SK-N-SH (cell line): ENCODE measurements around the gene AGAP1. TPM values are rescaled to one million over a fixed set of nuclear protein-coding genes. Genes with fewer than 3 reads are reported as not detected.

Source experiments
- CTCF ChIA-PET: fragments of 300-600, 350-600 bp; formaldehyde crosslinking; extraction: SDS; loops from one replicate; lab custom pipeline; 2021; lab: Yijun Ruan, JAX
- POLR2A ChIA-PET: fragments of 350-600 bp; sonication (Branson Sonifier 250); formaldehyde crosslinking; extraction: SDS; loops from one replicate; lab custom pipeline; 2020; ENCODE audit warnings: antibody characterized with exemption, inconsistent platforms; lab: Yijun Ruan, JAX
- DNase-seq: peaks from one replicate; pipeline ENCODE4 v3.0.0; 2012
- H2AFZ ChIP-seq: fragments of 200-600 bp; sonication (generic); 2 replicates; pipeline ENCODE4 v1.8.1; 2016; ENCODE audit warnings: antibody characterized with exemption, mild to moderate bottlenecking, low read depth
- H3F3A ChIP-seq: fragments of 200-600 bp; sonication (generic); replicated peaks from 2 replicates; pipeline ENCODE3; 2016; ENCODE audit warnings: antibody characterized with exemption, mild to moderate bottlenecking; ENCODE audit not compliant: insufficient read depth
- H3K27ac ChIP-seq, 2 experiments: fragments of 200-500 bp in 1 of 2; fragments of 200-600 bp in 1 of 2; sonication (Bioruptor generic) in 1 of 2; sonication (generic), shearing (Covaris generic) in 1 of 2; 2 replicates each; pipeline versions ENCODE4 v1.5.1 to v1.6.1; 2014 to 2016; ENCODE audit warnings: low read depth in 2 of 2, inconsistent platforms in 1 of 2, low read length in 1 of 2, mild to moderate bottlenecking in 1 of 2, mixed read lengths in 1 of 2
- H3K27me3 ChIP-seq: fragments of 200-600 bp; sonication (generic), shearing (Covaris generic); 2 replicates; pipeline ENCODE4 v1.6.1; 2016; ENCODE audit warnings: mixed run types; ENCODE audit not compliant: insufficient read depth
- H3K36me3 ChIP-seq, 2 experiments: fragments of 200-500 bp in 1 of 2; fragments of 200-600 bp in 1 of 2; sonication (Bioruptor generic) in 1 of 2; sonication (generic) in 1 of 2; replicated peaks in 1 of 2; 2 replicates each; pipeline versions ENCODE3 to v1.5.1; 2014 to 2016; ENCODE audit warnings: low read length in 1 of 2, mild to moderate bottlenecking in 1 of 2; ENCODE audit not compliant: insufficient read depth in 2 of 2, control insufficient read depth in 1 of 2
- H3K4me1 ChIP-seq, 2 experiments: fragments of 200-500 bp in 1 of 2; fragments of 200-600 bp in 1 of 2; sonication (Bioruptor generic) in 1 of 2; sonication (generic), shearing (Covaris generic) in 1 of 2; 2 replicates each; pipeline versions ENCODE4 v1.5.1 to v1.6.1; 2014 to 2016; ENCODE audit warnings: low read depth in 1 of 2, low read length in 1 of 2, mixed run types in 1 of 2; ENCODE audit not compliant: insufficient read depth in 2 of 2, control insufficient read depth in 1 of 2
- H3K4me2 ChIP-seq: fragments of 200-600 bp; sonication (generic), shearing (Covaris generic); 2 replicates; pipeline ENCODE4 v1.6.1; 2017; ENCODE audit warnings: mixed run types
- H3K4me3 ChIP-seq, 2 experiments: fragments of 200-500 bp in 1 of 2; fragments of 200-600 bp in 1 of 2; sonication (Bioruptor generic) in 1 of 2; sonication (generic), shearing (Covaris generic) in 1 of 2; 2 replicates each; pipeline versions ENCODE4 v1.5.1 to v1.8.1; 2014 to 2016; ENCODE audit warnings: low read depth in 2 of 2, inconsistent platforms in 1 of 2, low read length in 1 of 2, mild to moderate bottlenecking in 1 of 2, mixed read lengths in 1 of 2, moderate library complexity in 1 of 2
- H3K79me2 ChIP-seq: fragments of 200-600 bp; sonication (generic); 2 replicates; pipeline ENCODE4 v1.8.1; 2017; ENCODE audit warnings: mild to moderate bottlenecking; ENCODE audit not compliant: insufficient read depth
- H3K9ac ChIP-seq: fragments of 200-600 bp; sonication (generic); 2 replicates; pipeline ENCODE4 v1.6.1; 2017; ENCODE audit warnings: mixed run types
- H3K9me2 ChIP-seq: fragments of 200-600 bp; sonication (generic); 2 replicates; pipeline ENCODE4 v1.6.1; 2017; ENCODE audit warnings: mixed run types
- H3K9me3 ChIP-seq: fragments of 200-600 bp; sonication (generic); 2 replicates; pipeline ENCODE4 v1.6.1; 2017; ENCODE audit warnings: mixed run types, mild to moderate bottlenecking, moderate library complexity
- H4K20me1 ChIP-seq: fragments of 200-600 bp; sonication (generic); 2 replicates; pipeline ENCODE4 v1.6.1; 2017; ENCODE audit warnings: mild to moderate bottlenecking, mixed run types; ENCODE audit not compliant: insufficient read depth
- ELF1 ChIP-seq: IDR thresholded peaks from 2 replicates; pipeline ENCODE4 v1.4.0; 2012
- FOSL2 ChIP-seq: IDR thresholded peaks from 2 replicates; pipeline ENCODE4 v1.4.0; 2012; ENCODE audit warnings: low read depth, mild to moderate bottlenecking, moderate library complexity, borderline replicate concordance
- FOXM1 ChIP-seq: IDR thresholded peaks from 2 replicates; pipeline ENCODE4 v1.4.0; 2012; ENCODE audit warnings: low read depth, mild to moderate bottlenecking
- GABPA ChIP-seq: IDR thresholded peaks from 2 replicates; pipeline ENCODE4 v1.4.0; 2012; ENCODE audit warnings: low read depth, mild to moderate bottlenecking
- GATA2 ChIP-seq: sonication (generic); formaldehyde crosslinking; IDR thresholded peaks from 2 replicates; pipeline ENCODE4 v1.5.0; 2020; ENCODE audit warnings: mild to moderate bottlenecking, missing genetic modification reagents
- JUND ChIP-seq: IDR thresholded peaks from 2 replicates; pipeline ENCODE4 v1.4.0; 2012
- MXI1 ChIP-seq: IDR thresholded peaks from 2 replicates; pipeline ENCODE4 v1.6.1; 2012; ENCODE audit warnings: mild to moderate bottlenecking, low read depth, low read length, improper control_type of control experiment
- NRF1 ChIP-seq: IDR thresholded peaks from 2 replicates; pipeline ENCODE4 v1.6.1; 2012; ENCODE audit warnings: low read depth, mild to moderate bottlenecking, low read length
- RCOR1 ChIP-seq: fragments of 150-350 bp; IDR thresholded peaks from 2 replicates; pipeline ENCODE4 v1.6.1; 2017; ENCODE audit warnings: antibody characterized with exemption, low read length
- RFX5 ChIP-seq: IDR thresholded peaks from 2 replicates; pipeline ENCODE4 v1.6.1; 2012; ENCODE audit warnings: mild to moderate bottlenecking, improper control_type of control experiment, low read length
- RXRA ChIP-seq: IDR thresholded peaks from 2 replicates; pipeline ENCODE4 v1.4.0; 2012; ENCODE audit warnings: low read depth, mild to moderate bottlenecking, borderline replicate concordance
- TAF1 ChIP-seq: IDR thresholded peaks from 2 replicates; pipeline ENCODE4 v1.6.1; 2012; ENCODE audit warnings: low read depth, mild to moderate bottlenecking, low read length, moderate library complexity, borderline replicate concordance
- YY1 ChIP-seq: IDR thresholded peaks from 2 replicates; pipeline ENCODE4 v1.4.0; 2012; ENCODE audit warnings: low read depth, mild to moderate bottlenecking
- WGBS: methylation state at CpG from one replicate; pipeline ENCODE4 v1.1.6; 2017; ENCODE audit warnings: low lambda C conversion rate; 5-methylcytosine and 5-hydroxymethylcytosine counted together
- polyA plus RNA-seq, 3 experiments: library from polyadenylated mRNA; depleted of rRNA; stranded (reverse); fragments of >200 nt; gene quantifications; 2 replicates each; pipeline ENCODE4 v1.2.3, GENCODE V29; 2012
- TF ChIP-seq, protein P1 (sequence below): fragments of 150-350 bp; IDR thresholded peaks from 2 replicates; pipeline ENCODE4 v1.6.1; 2016; ENCODE audit warnings: mild to moderate bottlenecking, low read depth, low read length
- TF ChIP-seq, protein P2 (sequence below): IDR thresholded peaks from 2 replicates; pipeline ENCODE4 v1.6.1; 2012; ENCODE audit warnings: mild to moderate bottlenecking, low read depth, low read length, moderate library complexity
- TF ChIP-seq, protein P3 (sequence below): IDR thresholded peaks from 2 replicates; pipeline ENCODE4; 2012

The AGAP1 gene
- polyA plus RNA-seq, 1 of the 3 experiments (the other 2 are of a cell fraction), result 8.8 TPM

DNA sequence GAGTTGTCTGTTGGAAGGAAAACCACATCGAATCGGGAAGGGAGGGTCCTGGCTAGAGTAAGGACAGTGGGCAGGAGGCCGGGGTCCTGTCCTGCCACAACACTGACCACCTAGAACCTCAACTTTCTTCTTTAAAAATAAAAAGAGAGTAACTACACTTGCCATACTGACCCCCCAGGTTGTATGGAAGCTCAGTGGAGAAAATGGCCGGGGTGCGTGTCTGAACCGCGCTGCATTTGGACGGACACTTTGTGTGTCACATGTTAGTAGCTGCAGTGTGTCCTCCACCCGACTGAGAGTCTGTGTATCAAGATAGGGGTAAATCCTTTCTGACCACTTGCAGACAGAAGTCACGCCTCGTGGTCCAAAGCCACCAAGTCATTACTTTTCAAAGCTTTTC is 587.3 kb downstream of the AGAP1 start:
- H3K9me3 ChIP-seq, result no peaks in the 10 kb centered on the region
- no peak overlapping the region for H3K9ac ChIP-seq
- H3K9me2 ChIP-seq, result no peaks in the 10 kb centered on the region
- TF ChIP-seq RXRA, result no peak
- no peak for TF ChIP-seq TAF1
- TF ChIP-seq FOXM1, result no peak
- no peaks in the 10 kb centered on the region for H3K79me2 ChIP-seq
- no peak overlapping the region for H3K27ac ChIP-seq
- H3K36me3 ChIP-seq, result no peaks in the 10 kb centered on the region
- CTCF ChIA-PET, result interaction anchor here (0.6 kb wide), 1 partner anchor 88 kb away, joined by 3 read pairs; no protein-coding TSS in a partner anchor
- 95% methylated on average over 11 of the region's 11 CpGs for WGBS
- no peak overlapping the region for H2AFZ ChIP-seq
- no peak overlapping the region for H3K4me3 ChIP-seq
- DNase-seq, result no peak
- H3F3A ChIP-seq, result no peaks in the 10 kb centered on the region
- H4K20me1 ChIP-seq, result no peaks in the 10 kb centered on the region
- peaks cover 10 to 14% of the 10 kb centered on the region in 2 experiments; a peak in 3 of 4 replicates for H3K4me1 ChIP-seq
- no peak overlapping the region for H3K4me2 ChIP-seq
- POLR2A ChIA-PET, result no interaction called here
- H3K27me3 ChIP-seq, result no peaks in the 10 kb centered on the region

DNA sequence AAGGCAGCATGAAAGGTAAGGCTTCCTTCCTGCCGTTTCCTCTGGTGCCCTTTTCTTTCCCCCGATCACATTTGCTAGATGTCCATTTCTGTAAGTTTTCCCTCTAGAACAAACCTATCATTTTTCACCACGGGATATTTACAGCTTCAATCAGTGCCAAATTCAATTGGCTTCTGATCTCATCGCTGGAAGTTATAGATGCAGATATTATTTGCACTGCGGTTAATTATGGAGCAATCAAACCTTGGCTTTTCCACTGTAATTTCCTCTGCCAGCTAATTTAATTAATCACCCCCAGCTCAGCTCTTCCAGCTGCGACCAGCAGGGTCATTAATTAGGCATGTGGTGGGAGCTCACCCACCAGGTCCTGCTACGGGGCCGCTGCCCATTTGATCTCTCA is 588.2 kb downstream of the AGAP1 start:
- CTCF ChIA-PET, result interaction anchor here (0.8 kb wide), 1 partner anchor 16 kb away, joined by 3 read pairs; no protein-coding TSS in a partner anchor
- H3K4me2 ChIP-seq, result no peak overlapping the region

More for the DNA sequence above, 588.2 kb downstream of the AGAP1 start:
- WGBS, result 80% methylated on average over 8 of the region's 8 CpGs
- Histone ChIP-seq H3K27me3 (no peaks in the 10 kb centered on the region), H3K4me3 (no peak overlapping the region), H3F3A (no peaks in the 10 kb centered on the region), H3K9me3 (no peaks in the 10 kb centered on the region), H2AFZ (no peak overlapping the region), H3K4me1 (peaks cover 10 to 18% of the 10 kb centered on the region in 2 experiments; a peak in 3 of 4 replicates), H3K79me2 (no peaks in the 10 kb centered on the region), H3K27ac (no peak overlapping the region), H3K9me2 (no peaks in the 10 kb centered on the region), H3K36me3 (no peaks in the 10 kb centered on the region), H4K20me1 (no peaks in the 10 kb centered on the region), H3K9ac (no peak overlapping the region)
- POLR2A ChIA-PET, result no interaction called here
- TF ChIP-seq, protein P1, sequence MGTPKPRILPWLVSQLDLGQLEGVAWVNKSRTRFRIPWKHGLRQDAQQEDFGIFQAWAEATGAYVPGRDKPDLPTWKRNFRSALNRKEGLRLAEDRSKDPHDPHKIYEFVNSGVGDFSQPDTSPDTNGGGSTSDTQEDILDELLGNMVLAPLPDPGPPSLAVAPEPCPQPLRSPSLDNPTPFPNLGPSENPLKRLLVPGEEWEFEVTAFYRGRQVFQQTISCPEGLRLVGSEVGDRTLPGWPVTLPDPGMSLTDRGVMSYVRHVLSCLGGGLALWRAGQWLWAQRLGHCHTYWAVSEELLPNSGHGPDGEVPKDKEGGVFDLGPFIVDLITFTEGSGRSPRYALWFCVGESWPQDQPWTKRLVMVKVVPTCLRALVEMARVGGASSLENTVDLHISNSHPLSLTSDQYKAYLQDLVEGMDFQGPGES, result no peak
- TF ChIP-seq, protein P2, sequence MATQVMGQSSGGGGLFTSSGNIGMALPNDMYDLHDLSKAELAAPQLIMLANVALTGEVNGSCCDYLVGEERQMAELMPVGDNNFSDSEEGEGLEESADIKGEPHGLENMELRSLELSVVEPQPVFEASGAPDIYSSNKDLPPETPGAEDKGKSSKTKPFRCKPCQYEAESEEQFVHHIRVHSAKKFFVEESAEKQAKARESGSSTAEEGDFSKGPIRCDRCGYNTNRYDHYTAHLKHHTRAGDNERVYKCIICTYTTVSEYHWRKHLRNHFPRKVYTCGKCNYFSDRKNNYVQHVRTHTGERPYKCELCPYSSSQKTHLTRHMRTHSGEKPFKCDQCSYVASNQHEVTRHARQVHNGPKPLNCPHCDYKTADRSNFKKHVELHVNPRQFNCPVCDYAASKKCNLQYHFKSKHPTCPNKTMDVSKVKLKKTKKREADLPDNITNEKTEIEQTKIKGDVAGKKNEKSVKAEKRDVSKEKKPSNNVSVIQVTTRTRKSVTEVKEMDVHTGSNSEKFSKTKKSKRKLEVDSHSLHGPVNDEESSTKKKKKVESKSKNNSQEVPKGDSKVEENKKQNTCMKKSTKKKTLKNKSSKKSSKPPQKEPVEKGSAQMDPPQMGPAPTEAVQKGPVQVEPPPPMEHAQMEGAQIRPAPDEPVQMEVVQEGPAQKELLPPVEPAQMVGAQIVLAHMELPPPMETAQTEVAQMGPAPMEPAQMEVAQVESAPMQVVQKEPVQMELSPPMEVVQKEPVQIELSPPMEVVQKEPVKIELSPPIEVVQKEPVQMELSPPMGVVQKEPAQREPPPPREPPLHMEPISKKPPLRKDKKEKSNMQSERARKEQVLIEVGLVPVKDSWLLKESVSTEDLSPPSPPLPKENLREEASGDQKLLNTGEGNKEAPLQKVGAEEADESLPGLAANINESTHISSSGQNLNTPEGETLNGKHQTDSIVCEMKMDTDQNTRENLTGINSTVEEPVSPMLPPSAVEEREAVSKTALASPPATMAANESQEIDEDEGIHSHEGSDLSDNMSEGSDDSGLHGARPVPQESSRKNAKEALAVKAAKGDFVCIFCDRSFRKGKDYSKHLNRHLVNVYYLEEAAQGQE, result no peak
- TF ChIP-seq NRF1 (no peak), FOSL2 (no peak), YY1 (no peak), MXI1 (no peak), RFX5 (no peak), RCOR1 (no peak), GABPA (no peak), FOXM1 (no peak), GATA2 (CRISPR knock-in tag) (no peak), ELF1 (no peak), JUND (no peak), RXRA (no peak)
- TF ChIP-seq, protein P3, sequence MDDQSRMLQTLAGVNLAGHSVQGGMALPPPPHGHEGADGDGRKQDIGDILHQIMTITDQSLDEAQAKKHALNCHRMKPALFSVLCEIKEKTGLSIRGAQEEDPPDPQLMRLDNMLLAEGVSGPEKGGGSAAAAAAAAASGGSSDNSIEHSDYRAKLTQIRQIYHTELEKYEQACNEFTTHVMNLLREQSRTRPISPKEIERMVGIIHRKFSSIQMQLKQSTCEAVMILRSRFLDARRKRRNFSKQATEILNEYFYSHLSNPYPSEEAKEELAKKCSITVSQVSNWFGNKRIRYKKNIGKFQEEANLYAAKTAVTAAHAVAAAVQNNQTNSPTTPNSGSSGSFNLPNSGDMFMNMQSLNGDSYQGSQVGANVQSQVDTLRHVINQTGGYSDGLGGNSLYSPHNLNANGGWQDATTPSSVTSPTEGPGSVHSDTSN, result no peak
- no peak for DNase-seq
